HepG2 (cell line): ENCODE data around the gene PTPA. TPM values are rescaled to one million over a fixed set of nuclear protein-coding genes. Genes with fewer than 3 reads are reported as not detected.
A peak's percentile ranks its signal among the peaks of the same experiment; 100 is the strongest.

ENCODE experiments used
- ATAC-seq: fragments of 200-7000 bp; cut with Tn5 transposase; 3 replicates; pipeline ENCODE4 v1.9.1; 2020; ENCODE audit warnings: mild to moderate bottlenecking, moderate library complexity
- BruUV-seq: library from RNA; stranded (reverse); fragments of 400-500 nt; replicated peaks from 2 replicates; lab custom pipeline; 2021; lab: Mats Ljungman, UMichigan
- CTCF ChIA-PET: fragments of 300-600 bp; formaldehyde crosslinking; extraction: SDS; loops from one replicate; lab custom pipeline; 2021; ENCODE audit warnings: low total read pairs, inconsistent platforms, low intra/inter-chr PET ratio; lab: Yijun Ruan, JAX
- POLR2A ChIA-PET: fragments of 350-600 bp; sonication (Branson Sonifier 250); formaldehyde crosslinking; loops from one replicate; lab custom pipeline; 2020; ENCODE audit warnings: antibody characterized with exemption, inconsistent platforms; lab: Yijun Ruan, JAX
- DNase-seq: peaks from one replicate; pipeline ENCODE4 v3.0.0-alpha.2; 2015; ENCODE audit warnings: low spot score
- FAIRE-seq: peaks from 3 replicates; lab custom pipeline; 2011; peaks lifted over from hg19 to GRCh38; lab: Jason Lieb, UNC
- H2AFZ ChIP-seq: one replicate; pipeline ENCODE4 v1.6.1; 2011; ENCODE audit warnings: low read length, inconsistent platforms
- H3K27ac ChIP-seq: fragments of 300-600 bp; 3 replicates; pipeline ENCODE4 v1.8.0; 2011; ENCODE audit warnings: mixed run types, mild to moderate bottlenecking, mixed read lengths, low read length, inconsistent platforms; ENCODE audit not compliant: insufficient read depth; ENCODE audit errors: extremely low read length
- H3K27me3 ChIP-seq, 2 experiments: fragments of 200-600 bp in 1 of 2; 2 replicates in 1 of 2; 3 replicates in 1 of 2; pipeline versions ENCODE4 v1.6.0 to v1.8.0; 2011; ENCODE audit warnings: low read length in 2 of 2, mild to moderate bottlenecking in 2 of 2, moderate library complexity in 2 of 2, inconsistent platforms in 1 of 2; ENCODE audit not compliant: insufficient read depth in 2 of 2, control insufficient read depth in 1 of 2
- H3K36me3 ChIP-seq, 2 experiments: fragments of 200-600 bp in 1 of 2; replicated peaks in 1 of 2; 2 replicates in 1 of 2; 3 replicates in 1 of 2; pipeline versions ENCODE4 v1.5.1 to v1.8.0; 2011; ENCODE audit warnings: low read length in 2 of 2, inconsistent platforms in 1 of 2; ENCODE audit not compliant: insufficient read depth in 2 of 2, control insufficient read depth in 1 of 2
- H3K4me1 ChIP-seq: 2 replicates; pipeline ENCODE4 v1.5.1; 2012; ENCODE audit warnings: low read length, inconsistent platforms; ENCODE audit not compliant: insufficient read depth
- H3K4me2 ChIP-seq: 2 replicates; pipeline ENCODE4 v1.6.0; 2011; ENCODE audit warnings: low read depth, low read length, inconsistent platforms
- H3K4me3 ChIP-seq, 3 experiments: fragments of 200-600 bp in 1 of 3; sonication (generic), shearing (Covaris generic) in 1 of 3; replicated peaks in 1 of 3; 2 replicates each; pipeline ENCODE4 v1.5.1; 2011 to 2016; ENCODE audit warnings: low read length in 3 of 3, inconsistent platforms in 2 of 3, low read depth in 2 of 3, mild to moderate bottlenecking in 2 of 3, control low read depth in 1 of 3, mixed read lengths in 1 of 3; ENCODE audit not compliant: insufficient read depth in 1 of 3
- H3K79me2 ChIP-seq: one replicate; pipeline ENCODE4 v1.6.1; 2011; ENCODE audit warnings: low read length, inconsistent platforms; ENCODE audit not compliant: insufficient read depth
- H3K9ac ChIP-seq: 2 replicates; pipeline ENCODE4 v1.6.0; 2011; ENCODE audit warnings: mild to moderate bottlenecking, low read depth, low read length, inconsistent platforms; ENCODE audit not compliant: insufficient read depth
- H3K9me3 ChIP-seq: 2 replicates; pipeline ENCODE4 v1.5.1; 2012; ENCODE audit warnings: mild to moderate bottlenecking, low read length
- H4K20me1 ChIP-seq: 2 replicates; pipeline ENCODE4 v1.6.0; 2011; ENCODE audit warnings: inconsistent platforms, mild to moderate bottlenecking, low read length, moderate library complexity; ENCODE audit not compliant: insufficient read depth
- AGO2 ChIP-seq: fragments of 200-400 bp; formaldehyde crosslinking; optimal IDR thresholded peaks from 2 replicates; pipeline ENCODE3; 2017; ENCODE audit warnings: mild to moderate bottlenecking, low read depth, low read length, moderate library complexity
- CC2D1A ChIP-seq: sonication (generic); formaldehyde crosslinking; IDR thresholded peaks from 2 replicates; pipeline ENCODE4 v1.8.1; 2023; ENCODE audit warnings: mild to moderate bottlenecking, missing genetic modification reagents
- CEBPB ChIP-seq: IDR thresholded peaks from 2 replicates; pipeline ENCODE4 v1.6.1; 2011; ENCODE audit warnings: low read depth, low read length, improper control_type of control experiment, borderline replicate concordance
- DPF2 ChIP-seq: sonication (generic); formaldehyde crosslinking; IDR thresholded peaks from 2 replicates; pipeline ENCODE4 v1.4.0; 2020; ENCODE audit warnings: mild to moderate bottlenecking, low read depth, missing genetic modification reagents, borderline replicate concordance
- JUN ChIP-seq: sonication (generic); formaldehyde crosslinking; IDR thresholded peaks from 2 replicates; pipeline ENCODE4 v1.4.0; 2020; ENCODE audit warnings: mild to moderate bottlenecking, missing genetic modification reagents
- KLF16 ChIP-seq, 2 experiments: sonication (generic) in 1 of 2; formaldehyde crosslinking in 1 of 2; IDR thresholded peaks; 2 replicates each; pipeline versions ENCODE4 v1.6.1 to v1.8.0; 2016 to 2023; ENCODE audit warnings: missing genetic modification reagents in 2 of 2, missing compliant biosample characterization in 1 of 2
- NCOA5 ChIP-seq: sonication (generic); formaldehyde crosslinking; IDR thresholded peaks from 2 replicates; pipeline ENCODE4 v1.4.0; 2020; ENCODE audit warnings: missing genetic modification reagents
- ZNF143 ChIP-seq: sonication (generic); formaldehyde crosslinking; IDR thresholded peaks from 2 replicates; pipeline ENCODE4 v1.4.0; 2020; ENCODE audit warnings: missing genetic modification reagents
- ZNF558 ChIP-seq: sonication (generic); formaldehyde crosslinking; IDR thresholded peaks from 2 replicates; pipeline ENCODE4 v1.9.0; 2022; ENCODE audit warnings: mild to moderate bottlenecking, missing genetic modification reagents, borderline replicate concordance
- WGBS: methylation state at CpG from one replicate; pipeline ENCODE4 v1.1.6; 2017; ENCODE audit warnings: low lambda C conversion rate; 5-methylcytosine and 5-hydroxymethylcytosine counted together
- in situ Hi-C: cut with HindIII; loops from 2 replicates; pipeline ENCODE4 v1.10.0; 2017; ENCODE audit warnings: low pct_unique_long_range_greater_than_20kb; ENCODE audit not compliant: extremely low pct_ligation_motif_present
- intact Hi-C: fragments of 100-400 bp; cut with micrococcal nuclease; formaldehyde crosslinking; loops from one replicate; pipeline ENCODE4 v1.10.0; 2022; ENCODE audit not compliant: unreplicated experiment
- polyA plus RNA-seq, 8 experiments: library from polyadenylated mRNA; depleted of rRNA in 3 of 8; stranded (reverse) in 7 of 8; unstranded in 1 of 8; fragments of >200 nt; fragmentation: Illumina TruSeq in 4 of 8; extraction: Trizol in 4 of 8; gene quantifications; 2 replicates each; pipeline versions ENCODE4 v1.2.1 to v1.2.3, GENCODE V29; 2011 to 2016; ENCODE audit warnings: low read depth in 4 of 8, missing spikeins in 1 of 8, mixed read lengths in 1 of 8; ENCODE audit not compliant: insufficient read depth in 1 of 8
- total RNA-seq, 5 experiments: library from RNA; depleted of rRNA; stranded (reverse); fragments of >200 nt; fragmentation: Illumina TruSeq; extraction: Trizol; gene quantifications; 2 replicates each; pipeline ENCODE4 v1.2.3, GENCODE V29; 2016; ENCODE audit warnings: low read depth in 1 of 5
- TF ChIP-seq, protein P1 (sequence below): sonication (generic); formaldehyde crosslinking; IDR thresholded peaks from 2 replicates; pipeline ENCODE4 v1.9.0; 2022; ENCODE audit warnings: low read depth, missing genetic modification reagents
- TF ChIP-seq, protein P2 (sequence below): sonication (generic); formaldehyde crosslinking; IDR thresholded peaks from 2 replicates; pipeline ENCODE4 v1.8.0; 2022; ENCODE audit warnings: mild to moderate bottlenecking, missing genetic modification reagents; ENCODE audit not compliant: insufficient replicate concordance
- TF ChIP-seq, protein P3 (sequence below): IDR thresholded peaks from 2 replicates; pipeline ENCODE4 v1.6.1; 2016

PTPA gene
- total and polyA plus RNA-seq, 2 of the 13 experiments (the other 11 are each of a cell fraction or from before 2014, with no cell fraction given), result 79.3 to 105 TPM

DNA sequence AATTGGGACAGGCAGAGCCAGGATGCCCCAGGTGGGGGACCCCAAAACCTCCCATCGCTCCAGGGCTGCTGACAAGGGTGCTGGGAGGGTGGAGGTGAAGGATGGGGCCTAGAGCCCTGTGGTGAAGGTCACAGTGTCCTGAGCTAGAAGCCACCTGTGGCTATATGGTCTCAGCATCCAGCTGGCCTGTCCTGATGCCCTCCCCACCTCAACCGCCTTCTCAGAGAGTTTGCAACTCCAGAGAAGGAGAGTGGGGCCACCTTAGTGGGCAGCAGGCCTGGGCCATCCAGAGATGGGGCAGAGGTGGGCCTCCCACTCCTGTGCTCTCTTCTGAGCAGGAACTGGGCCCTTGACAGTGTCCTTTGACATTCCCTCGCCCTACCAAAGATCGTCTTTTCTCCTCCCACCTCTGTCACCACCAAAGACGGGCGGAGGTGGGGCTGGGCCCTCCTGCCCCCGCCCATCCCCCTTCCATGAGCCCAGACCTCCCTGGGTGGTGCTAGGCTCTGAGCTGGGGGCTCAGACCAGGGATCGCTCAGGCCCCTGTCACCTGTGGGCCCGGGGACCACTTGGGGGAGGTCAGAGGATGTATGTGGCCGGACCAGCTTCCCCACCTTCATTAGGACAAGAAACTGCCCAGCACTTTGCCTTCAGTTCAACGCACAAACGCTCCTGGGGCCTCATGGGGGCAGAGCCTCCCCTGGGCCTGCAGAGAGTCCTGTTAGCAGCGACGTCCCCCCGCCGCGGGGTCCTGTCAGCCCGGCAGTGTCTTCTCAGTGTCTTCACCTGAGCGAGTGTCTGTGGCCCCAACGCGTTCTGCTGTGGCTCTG is 40.3 kb upstream of the PTPA start:
- no peak for TF ChIP-seq JUN (CRISPR knock-in tag)
- TF ChIP-seq NCOA5 (CRISPR knock-in tag), result no peak
- TF ChIP-seq AGO2, result peak; percentile 34
- POLR2A ChIA-PET, result no interaction called here
- CTCF ChIA-PET, result no interaction called here
- no peak overlapping the region for H3K4me3 ChIP-seq
- H3K9me3 ChIP-seq, result no peaks in the 10 kb centered on the region
- no peaks in the 10 kb centered on the region for H3K79me2 ChIP-seq
- WGBS, result 88% methylated on average over 6 of the region's 21 CpGs
- no peak overlapping the region for H3K9ac ChIP-seq
- BruUV-seq, result no TSS peak
- no peak overlapping the region for H3K27ac ChIP-seq
- DNase-seq (no peak), FAIRE-seq (no peak), ATAC-seq (no peak)
- no peak overlapping the region for H3K4me2 ChIP-seq
- in situ Hi-C loops, result no loop called here
- H4K20me1 ChIP-seq, result no peaks in the 10 kb centered on the region
- H3K27me3 ChIP-seq, result no peaks in the 10 kb centered on the region
- peaks cover 3 to 16% of the 10 kb centered on the region in 2 experiments; a peak in 4 of 5 replicates for H3K36me3 ChIP-seq
- peaks cover 19% of the 10 kb centered on the region for H3K4me1 ChIP-seq
- intact Hi-C loops, result no loop called here
- H2AFZ ChIP-seq, result no peak overlapping the region

- Histone ChIP-seq H3K27me3 (no peaks in the 10 kb centered on the region), H4K20me1 (no peaks in the 10 kb centered on the region), H2AFZ (no peak overlapping the region), H3K4me2 (no peak overlapping the region), H3K9ac (no peak overlapping the region), H3K79me2 (no peaks in the 10 kb centered on the region), H3K27ac (no peak overlapping the region), H3K36me3 (peaks cover 3 to 14% of the 10 kb centered on the region in 2 experiments; a peak in 3 of 5 replicates), H3K4me3 (no peak overlapping the region), H3K9me3 (no peaks in the 10 kb centered on the region), H3K4me1 (peaks cover 27% of the 10 kb centered on the region)
- CTCF ChIA-PET, result no interaction called here
- in situ Hi-C loops (no loop called here), intact Hi-C loops (no loop called here)
- DNase-seq, result no peak
- no peak for ATAC-seq
- BruUV-seq, result no TSS peak
- 85% methylated on average over 8 of the region's 10 CpGs for WGBS
- FAIRE-seq, result no peak
- POLR2A ChIA-PET, result no interaction called here
- TF ChIP-seq, protein P1, sequence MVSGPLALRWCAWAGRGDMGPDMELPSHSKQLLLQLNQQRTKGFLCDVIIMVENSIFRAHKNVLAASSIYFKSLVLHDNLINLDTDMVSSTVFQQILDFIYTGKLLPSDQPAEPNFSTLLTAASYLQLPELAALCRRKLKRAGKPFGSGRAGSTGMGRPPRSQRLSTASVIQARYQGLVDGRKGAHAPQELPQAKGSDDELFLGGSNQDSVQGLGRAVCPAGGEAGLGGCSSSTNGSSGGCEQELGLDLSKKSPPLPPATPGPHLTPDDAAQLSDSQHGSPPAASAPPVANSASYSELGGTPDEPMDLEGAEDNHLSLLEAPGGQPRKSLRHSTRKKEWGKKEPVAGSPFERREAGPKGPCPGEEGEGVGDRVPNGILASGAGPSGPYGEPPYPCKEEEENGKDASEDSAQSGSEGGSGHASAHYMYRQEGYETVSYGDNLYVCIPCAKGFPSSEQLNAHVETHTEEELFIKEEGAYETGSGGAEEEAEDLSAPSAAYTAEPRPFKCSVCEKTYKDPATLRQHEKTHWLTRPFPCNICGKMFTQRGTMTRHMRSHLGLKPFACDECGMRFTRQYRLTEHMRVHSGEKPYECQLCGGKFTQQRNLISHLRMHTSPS (CRISPR knock-in tag), result no peak
- TF ChIP-seq, protein P2, sequence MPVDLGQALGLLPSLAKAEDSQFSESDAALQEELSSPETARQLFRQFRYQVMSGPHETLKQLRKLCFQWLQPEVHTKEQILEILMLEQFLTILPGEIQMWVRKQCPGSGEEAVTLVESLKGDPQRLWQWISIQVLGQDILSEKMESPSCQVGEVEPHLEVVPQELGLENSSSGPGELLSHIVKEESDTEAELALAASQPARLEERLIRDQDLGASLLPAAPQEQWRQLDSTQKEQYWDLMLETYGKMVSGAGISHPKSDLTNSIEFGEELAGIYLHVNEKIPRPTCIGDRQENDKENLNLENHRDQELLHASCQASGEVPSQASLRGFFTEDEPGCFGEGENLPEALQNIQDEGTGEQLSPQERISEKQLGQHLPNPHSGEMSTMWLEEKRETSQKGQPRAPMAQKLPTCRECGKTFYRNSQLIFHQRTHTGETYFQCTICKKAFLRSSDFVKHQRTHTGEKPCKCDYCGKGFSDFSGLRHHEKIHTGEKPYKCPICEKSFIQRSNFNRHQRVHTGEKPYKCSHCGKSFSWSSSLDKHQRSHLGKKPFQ (CRISPR knock-in tag), result no peak
- TF ChIP-seq CEBPB, result no peak
- no peak for TF ChIP-seq DPF2 (CRISPR knock-in tag)
- TF ChIP-seq ZNF143 (CRISPR knock-in tag), result no peak
- no peak for TF ChIP-seq CC2D1A (CRISPR knock-in tag)
- TF ChIP-seq ZNF558 (CRISPR knock-in tag), result no peak
- TF ChIP-seq, protein P3, sequence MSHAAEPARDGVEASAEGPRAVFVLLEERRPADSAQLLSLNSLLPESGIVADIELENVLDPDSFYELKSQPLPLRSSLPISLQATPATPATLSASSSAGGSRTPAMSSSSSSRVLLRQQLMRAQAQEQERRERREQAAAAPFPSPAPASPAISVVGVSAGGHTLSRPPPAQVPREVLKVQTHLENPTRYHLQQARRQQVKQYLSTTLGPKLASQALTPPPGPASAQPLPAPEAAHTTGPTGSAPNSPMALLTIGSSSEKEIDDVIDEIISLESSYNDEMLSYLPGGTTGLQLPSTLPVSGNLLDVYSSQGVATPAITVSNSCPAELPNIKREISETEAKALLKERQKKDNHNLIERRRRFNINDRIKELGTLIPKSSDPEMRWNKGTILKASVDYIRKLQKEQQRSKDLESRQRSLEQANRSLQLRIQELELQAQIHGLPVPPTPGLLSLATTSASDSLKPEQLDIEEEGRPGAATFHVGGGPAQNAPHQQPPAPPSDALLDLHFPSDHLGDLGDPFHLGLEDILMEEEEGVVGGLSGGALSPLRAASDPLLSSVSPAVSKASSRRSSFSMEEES (CRISPR knock-in tag), result no peak
- TF ChIP-seq KLF16 (CRISPR knock-in tag; IDR thresholded peaks at IDR 0.05), result no peak
These were observed 39.6 kb upstream of the PTPA start for GRCh38 chr9:129071526-129072126.
